NCI-H460 (cell line): ENCODE results near the gene CCNC. TPM values are rescaled to one million over a fixed set of nuclear protein-coding genes. Genes with fewer than 3 reads are reported as not detected.

Experiments
- DNase-seq: peaks from one replicate; pipeline ENCODE4 v3.0.0-alpha.2; 2016; ENCODE audit warnings: low read depth; ENCODE audit errors: extremely low read depth
- small RNA-seq, 2 experiments: library from RNA; depleted of rRNA; stranded (forward); fragments of <200 nt; gene quantifications; one replicate each; pipeline ENCODE3, GENCODE V24; 2014
- total RNA-seq: library from RNA; depleted of rRNA; stranded (reverse); fragments of >200 nt; shearing (Covaris generic); gene quantifications from 2 replicates; pipeline ENCODE4 v1.2.3, GENCODE V29; 2014; rRNA removed

Gene CCNC
- total RNA-seq, 1 experiment from 2014 or later = 65.5 TPM

GRCh38 chr6:99550046-99550748, 18.3 kb downstream of the CCNC start:
- no peak for DNase-seq

DNA sequence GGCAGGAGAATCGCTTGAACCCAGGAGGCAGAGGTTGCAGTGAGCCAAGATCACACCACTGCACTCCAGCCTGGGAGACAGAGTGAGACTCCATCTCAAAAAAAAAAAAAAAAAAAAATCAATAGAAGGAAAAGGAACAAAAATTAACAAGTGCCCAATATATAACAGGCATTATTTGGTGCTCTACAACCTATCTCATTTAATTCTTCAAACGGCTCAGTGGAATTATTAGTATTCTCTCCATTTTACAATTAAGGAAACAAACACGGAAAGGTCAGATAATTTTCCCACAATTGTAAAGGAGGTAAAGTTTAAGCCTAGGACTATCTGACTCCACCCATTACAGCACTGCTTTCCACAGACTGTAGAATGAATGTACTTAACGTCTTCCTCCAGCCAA, 19.8 kb downstream of the CCNC start:
- DNase-seq = no peak

DNA sequence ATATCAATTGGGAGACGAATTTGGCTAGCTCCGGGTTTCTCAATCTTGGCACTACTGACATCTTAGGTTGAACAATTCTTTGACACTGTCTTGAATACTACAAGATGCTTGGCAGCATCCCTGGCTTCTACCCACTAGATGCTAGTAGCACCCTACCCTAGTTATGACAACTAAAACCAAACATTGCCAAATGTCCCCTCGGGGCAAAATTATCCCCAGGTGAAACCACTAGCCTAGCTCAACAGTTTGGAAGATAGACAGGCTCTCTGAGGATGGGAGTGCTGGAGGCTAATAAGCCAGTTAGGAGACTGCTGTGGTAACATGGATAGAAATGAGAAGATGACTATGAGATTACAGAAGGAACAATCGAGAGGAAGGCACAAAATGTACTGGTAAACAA, 20.9 kb downstream of the CCNC start:
- DNase-seq = no peak

- no peak for DNase-seq
These were observed 23.0 kb downstream of the CCNC start for GRCh38 chr6:99545442-99545841.

DNA sequence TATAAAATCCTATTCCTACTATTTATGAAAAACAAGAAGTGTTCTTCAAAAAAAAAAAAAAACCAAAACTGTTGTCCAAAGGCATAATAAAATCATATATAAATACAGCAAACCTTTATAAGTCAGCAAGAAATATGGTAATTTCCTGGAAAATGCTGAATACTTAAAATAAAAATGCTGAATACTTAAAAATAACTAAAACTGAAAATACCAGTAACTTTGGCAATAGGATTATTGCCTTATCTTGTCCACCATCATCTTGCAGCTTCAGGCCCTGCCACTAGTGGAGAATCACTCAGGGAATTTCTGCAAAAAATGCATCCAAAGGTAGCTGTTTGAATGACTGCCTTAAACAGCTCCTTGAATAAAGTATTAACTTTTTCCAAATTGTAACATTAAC, 24.5 kb downstream of the CCNC start:
- DNase-seq = no peak

DNA sequence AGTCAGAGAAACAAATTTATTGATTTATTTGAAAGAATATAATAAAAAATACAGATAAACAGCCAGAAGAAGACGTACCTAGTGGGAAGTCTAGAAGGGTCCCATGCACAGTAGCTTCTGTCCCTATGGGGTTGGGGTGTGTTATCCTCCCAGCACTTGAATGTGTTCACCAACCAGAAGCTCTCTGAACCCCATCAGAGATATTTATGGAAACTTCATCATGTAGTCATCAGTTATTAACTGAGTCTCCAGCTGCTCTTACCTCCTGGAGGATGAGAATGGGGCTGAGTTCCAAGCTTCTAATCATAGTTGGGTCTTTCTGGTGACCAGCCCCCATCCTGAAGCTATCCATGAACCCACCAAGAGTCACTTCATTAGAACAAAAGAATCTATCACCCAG, 37.8 kb downstream of the CCNC start:
- no peak for DNase-seq

- DNase-seq = no peak
These were observed 45.9 kb downstream of the CCNC start for GRCh38 chr6:99522531-99522930.

DNA sequence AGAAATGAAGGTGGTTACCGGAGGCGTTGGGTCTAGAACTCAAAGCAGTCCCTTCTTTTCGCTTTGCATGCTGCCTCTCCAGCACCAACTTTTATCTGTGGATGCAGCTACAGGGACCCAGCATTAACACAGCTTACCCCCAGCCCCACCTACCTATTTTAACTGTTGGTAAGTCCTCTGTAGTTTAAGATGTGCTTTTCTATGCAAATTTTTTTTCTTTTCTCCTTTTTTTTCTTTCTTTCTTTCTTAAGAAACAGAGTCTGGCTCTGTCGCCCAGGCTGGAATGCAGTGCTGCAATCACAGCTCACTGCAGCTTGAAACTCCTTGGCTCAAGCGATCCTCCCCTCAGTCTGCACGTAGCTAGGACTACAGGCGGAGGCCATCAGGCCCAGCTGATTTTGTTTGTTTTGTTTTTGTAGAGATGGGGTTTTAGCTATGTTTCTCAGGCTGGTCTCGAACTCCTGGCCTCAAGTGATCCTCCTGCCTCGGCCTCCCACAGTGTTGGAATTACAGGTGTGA, 46.8 kb downstream of the CCNC start:
- no peak for DNase-seq

GRCh38 chr6:99520855-99521632, 47.4 kb downstream of the CCNC start:
- DNase-seq = peak; percentile 71

GRCh38 chr6:99519446-99519845, 49.0 kb downstream of the CCNC start:
- DNase-seq = no peak

GRCh38 chr6:99514089-99514488, 54.4 kb downstream of the CCNC start:
- DNase-seq = no peak

DNA sequence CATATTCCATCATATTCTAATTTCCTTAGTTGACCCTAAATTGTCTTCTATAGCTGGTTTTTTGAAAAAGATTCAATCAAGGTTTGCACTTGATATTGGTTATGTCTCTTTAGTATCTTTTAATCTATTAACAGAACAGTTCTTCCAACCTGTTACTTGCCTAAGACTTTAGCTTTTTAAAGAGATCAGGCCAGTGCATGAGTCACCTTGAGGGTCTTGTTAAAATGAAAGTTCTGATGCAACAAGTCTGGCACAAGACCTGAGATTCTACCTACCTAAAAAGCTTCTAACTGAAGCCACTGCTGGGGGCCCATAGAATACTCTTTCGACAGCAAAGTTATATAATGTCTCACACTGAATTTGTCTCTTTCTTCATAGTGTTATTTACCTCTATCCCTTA, 56.4 kb downstream of the CCNC start:
- DNase-seq = no peak

DNA sequence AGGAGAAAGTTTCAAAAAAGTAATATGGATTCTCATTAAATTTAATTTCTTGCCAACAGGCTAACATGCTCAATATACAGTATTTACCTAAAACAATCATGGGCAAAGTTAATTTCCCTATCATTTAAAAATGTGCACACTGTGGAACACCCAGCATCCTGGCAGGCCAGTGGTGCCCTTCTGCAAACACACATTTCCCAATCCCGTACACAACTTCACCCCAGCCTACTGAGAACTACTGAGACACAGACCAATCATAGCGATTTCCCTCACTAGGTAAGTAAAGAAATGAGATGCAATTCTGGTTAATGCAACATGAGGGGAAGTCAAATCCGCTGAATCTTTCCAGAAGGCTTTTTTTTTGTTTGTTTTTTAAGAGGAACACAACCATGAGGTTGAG, 60.8 kb downstream of the CCNC start:
- no peak for DNase-seq

- no peak for DNase-seq
These were observed 66.7 kb downstream of the CCNC start for GRCh38 chr6:99501762-99502161.

DNA sequence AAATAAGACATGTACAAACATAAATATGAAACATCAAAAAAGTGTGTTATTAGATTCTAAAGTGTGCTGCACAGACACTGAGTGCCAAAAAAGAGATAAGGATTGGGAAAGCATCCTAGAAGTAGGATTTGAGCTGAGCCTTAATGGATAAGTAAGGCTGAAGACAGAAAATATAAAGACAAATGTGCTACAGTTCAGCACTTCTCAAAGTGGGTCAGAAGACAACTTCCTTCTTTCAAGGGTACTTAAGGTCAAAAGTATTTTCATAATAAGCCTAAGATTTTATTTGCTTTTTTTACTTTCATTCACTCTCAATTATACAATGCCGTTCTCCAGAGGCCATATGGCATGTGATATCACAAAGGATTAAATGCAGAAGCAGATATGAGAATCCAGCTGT, 70.0 kb downstream of the CCNC start:
- no peak for DNase-seq

GRCh38 chr6:99495466-99495865, 73.0 kb downstream of the CCNC start:
- no peak for DNase-seq

Small RNA genes lying within 50 kb of the gene (small RNA-seq; reads per million reads assigned to genes)
- 0 reads per million in 2 experiments for gene RF00019

Other genes with a start within 250 kb of the CCNC start
- gene FAXC, start 219.0 kb downstream of the CCNC start, total RNA-seq = 1.9 and 2.0 TPM in 2 replicates
- 7.8 and 9.2 TPM in 2 replicates for gene COQ3, start 174.5 kb downstream of the CCNC start, total RNA-seq
- gene PNISR, start 143.4 kb downstream of the CCNC start, total RNA-seq = 57.4 and 86.5 TPM in 2 replicates
- gene USP45, start 53.2 kb downstream of the CCNC start, total RNA-seq = 15.5 and 17.4 TPM in 2 replicates
- gene PRDM13, start 38.2 kb upstream of the CCNC start, total RNA-seq = 1.6 and 2.8 TPM in 2 replicates